ENCODE results near the gene TLR9.

Gene TLR9

DNA sequence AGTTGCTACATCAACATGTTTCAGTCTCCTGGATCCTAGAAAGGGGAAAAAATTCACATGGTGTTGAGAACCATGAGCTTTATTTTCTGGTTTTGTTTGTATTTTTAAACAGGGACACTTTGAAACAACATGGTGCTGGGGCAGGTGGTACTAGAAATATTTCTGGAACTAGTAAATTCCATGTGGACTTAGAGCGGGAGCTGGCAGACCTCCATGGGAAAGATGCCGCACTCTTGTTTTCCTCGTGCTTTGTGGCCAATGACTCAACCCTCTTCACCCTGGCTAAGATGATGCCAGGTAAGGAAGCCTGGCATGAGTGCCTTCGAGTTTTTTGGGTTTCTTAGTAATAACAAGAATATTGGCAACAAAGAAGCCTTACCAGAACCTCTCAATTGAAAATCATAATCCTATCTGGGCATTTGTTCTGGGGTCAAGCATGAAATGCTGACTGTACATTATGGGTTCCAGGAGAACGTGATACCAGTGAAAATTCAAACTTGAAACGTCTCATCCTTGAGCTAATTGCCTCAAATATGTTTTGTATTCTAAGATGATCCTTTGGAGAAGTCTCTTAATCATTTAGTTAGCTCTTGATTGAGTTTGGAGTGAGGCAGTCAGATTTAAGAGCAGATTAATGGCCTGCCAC lies 19.6 kb downstream of the TLR9 start:
- Histone ChIP-seq H3K36me3 (ENCODE audit: control insufficient read depth, insufficient read depth, low read length) (peaks cover 79% of the 10 kb centered on the region), H3K27me3 (replicated peaks; ENCODE audit: control insufficient read depth, insufficient read depth, low read length, poor library complexity, severe bottlenecking) (no peaks in the 10 kb centered on the region), H3K27ac (ENCODE audit: insufficient read depth, low read length, poor library complexity, severe bottlenecking) (no peak overlapping the region), H3K9me3 (ENCODE audit: control insufficient read depth, low read length) (no peaks in the 10 kb centered on the region), H3K4me3 (ENCODE audit: insufficient read depth, low read depth, low read length, poor library complexity, severe bottlenecking) (no peak overlapping the region), H3K4me1 (ENCODE audit: control insufficient read depth, insufficient read depth, low read length, poor library complexity, severe bottlenecking) (no peaks in the 10 kb centered on the region)
- DNase-seq, result no peak

DNA sequence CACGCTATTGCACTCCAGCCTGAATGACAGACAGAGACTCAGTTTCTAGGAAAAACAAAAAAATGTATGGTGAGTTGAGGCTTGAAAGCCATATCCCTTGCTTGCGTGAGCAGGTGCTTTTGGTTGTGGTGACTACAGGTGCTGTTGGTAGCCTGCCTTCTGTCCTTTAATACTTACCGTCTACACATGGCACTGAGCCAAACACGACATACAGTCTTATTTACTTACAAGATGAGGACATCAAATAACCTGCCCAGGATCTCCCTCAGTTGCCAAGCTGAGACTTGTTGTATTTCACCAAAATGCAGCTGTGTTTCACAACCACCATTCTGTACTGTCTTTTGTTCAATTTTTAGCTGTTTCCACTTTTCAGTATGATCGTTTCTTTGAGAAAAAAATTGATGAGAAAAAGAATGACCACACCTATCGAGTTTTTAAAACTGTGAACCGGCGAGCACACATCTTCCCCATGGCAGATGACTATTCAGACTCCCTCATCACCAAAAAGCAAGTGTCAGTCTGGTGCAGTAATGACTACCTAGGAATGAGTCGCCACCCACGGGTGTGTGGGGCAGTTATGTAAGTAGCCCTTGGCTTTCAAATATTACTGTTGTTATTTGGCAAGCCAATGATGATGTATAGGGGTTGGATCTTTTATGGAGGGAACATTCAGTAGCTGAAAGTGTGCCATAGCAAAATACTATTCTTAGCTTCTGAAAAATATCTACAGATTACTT lies 20.9 kb downstream of the TLR9 start:
- H3K36me3 ChIP-seq (ENCODE audit: control insufficient read depth, insufficient read depth, low read length), result peaks cover 70% of the 10 kb centered on the region
- no peak for DNase-seq
- H3K9me3 ChIP-seq (ENCODE audit: control insufficient read depth, low read length), result no peaks in the 10 kb centered on the region
- no peak overlapping the region for H3K27ac ChIP-seq (ENCODE audit: insufficient read depth, low read length, poor library complexity, severe bottlenecking)
- H3K27me3 ChIP-seq (replicated peaks; ENCODE audit: control insufficient read depth, insufficient read depth, low read length, poor library complexity, severe bottlenecking), result no peaks in the 10 kb centered on the region
- no peak overlapping the region for H3K4me3 ChIP-seq (ENCODE audit: insufficient read depth, low read depth, low read length, poor library complexity, severe bottlenecking)
- H3K4me1 ChIP-seq (ENCODE audit: control insufficient read depth, insufficient read depth, low read length, poor library complexity, severe bottlenecking), result peaks cover 2% of the 10 kb centered on the region

DNA sequence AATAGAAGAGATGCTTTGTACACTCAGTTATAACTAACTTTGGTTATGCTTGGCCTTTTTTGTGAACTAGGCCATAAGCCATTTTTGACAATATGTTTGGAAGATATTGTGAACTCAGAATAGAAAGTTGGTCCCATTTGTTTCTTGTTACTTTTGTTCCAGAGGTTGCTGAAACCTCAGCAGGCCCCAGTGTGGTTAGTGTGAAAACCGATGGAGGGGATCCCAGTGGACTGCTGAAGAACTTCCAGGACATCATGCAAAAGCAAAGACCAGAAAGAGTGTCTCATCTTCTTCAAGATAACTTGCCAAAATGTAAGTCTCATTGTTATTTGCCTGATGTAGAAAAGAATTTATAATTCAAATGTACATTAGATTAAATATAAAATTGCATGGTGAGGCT lies 21.7 kb downstream of the TLR9 start:
- Histone ChIP-seq H3K36me3 (ENCODE audit: control insufficient read depth, insufficient read depth, low read length) (peaks cover 62% of the 10 kb centered on the region), H3K9me3 (ENCODE audit: control insufficient read depth, low read length) (no peaks in the 10 kb centered on the region), H3K27ac (ENCODE audit: insufficient read depth, low read length, poor library complexity, severe bottlenecking) (no peak overlapping the region), H3K27me3 (replicated peaks; ENCODE audit: control insufficient read depth, insufficient read depth, low read length, poor library complexity, severe bottlenecking) (no peaks in the 10 kb centered on the region), H3K4me3 (ENCODE audit: insufficient read depth, low read depth, low read length, poor library complexity, severe bottlenecking) (no peak overlapping the region), H3K4me1 (ENCODE audit: control insufficient read depth, insufficient read depth, low read length, poor library complexity, severe bottlenecking) (peaks cover 10% of the 10 kb centered on the region)
- no peak for DNase-seq

DNA sequence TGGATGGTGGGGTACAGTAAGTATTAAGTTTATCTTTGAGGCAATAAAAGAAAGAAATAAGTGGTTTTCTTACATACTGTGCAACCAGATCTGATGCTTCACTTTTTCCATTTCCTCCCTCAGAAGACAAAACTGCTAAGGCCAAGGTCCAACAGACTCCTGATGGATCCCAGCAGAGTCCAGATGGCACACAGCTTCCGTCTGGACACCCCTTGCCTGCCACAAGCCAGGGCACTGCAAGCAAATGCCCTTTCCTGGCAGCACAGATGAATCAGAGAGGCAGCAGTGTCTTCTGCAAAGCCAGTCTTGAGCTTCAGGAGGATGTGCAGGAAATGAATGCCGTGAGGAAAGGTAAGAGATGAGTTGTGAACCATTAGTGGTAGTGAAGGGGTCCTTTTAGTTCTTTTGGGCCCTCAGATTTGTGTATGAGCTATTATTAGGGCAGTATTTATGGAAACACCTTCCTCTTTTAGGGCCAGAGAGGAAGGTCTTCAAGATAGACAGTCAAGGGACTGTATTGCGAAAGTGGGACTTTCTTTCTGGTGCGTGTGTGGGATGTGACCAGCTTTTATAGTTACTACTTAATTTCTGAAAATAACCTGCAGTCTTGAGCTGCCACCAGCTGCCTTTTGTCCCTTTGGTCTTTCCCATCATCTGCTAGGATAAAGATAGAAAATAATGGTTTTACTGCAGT lies 22.9 kb downstream of the TLR9 start:
- no peak overlapping the region for H3K27ac ChIP-seq (ENCODE audit: insufficient read depth, low read length, poor library complexity, severe bottlenecking)
- H3K9me3 ChIP-seq (ENCODE audit: control insufficient read depth, low read length), result no peaks in the 10 kb centered on the region
- peaks cover 15% of the 10 kb centered on the region for H3K4me1 ChIP-seq (ENCODE audit: control insufficient read depth, insufficient read depth, low read length, poor library complexity, severe bottlenecking)
- H3K4me3 ChIP-seq (ENCODE audit: insufficient read depth, low read depth, low read length, poor library complexity, severe bottlenecking), result no peak overlapping the region
- DNase-seq, result no peak
- H3K27me3 ChIP-seq (replicated peaks; ENCODE audit: control insufficient read depth, insufficient read depth, low read length, poor library complexity, severe bottlenecking), result no peaks in the 10 kb centered on the region
- peaks cover 54% of the 10 kb centered on the region for H3K36me3 ChIP-seq (ENCODE audit: control insufficient read depth, insufficient read depth, low read length)

GRCh38 chr3:52200981-52201679 lies 24.3 kb downstream of the TLR9 start:
- H3K36me3 ChIP-seq (ENCODE audit: control insufficient read depth, insufficient read depth, low read length), result peaks cover 47% of the 10 kb centered on the region
- no peak for DNase-seq
- H3K9me3 ChIP-seq (ENCODE audit: control insufficient read depth, low read length), result no peaks in the 10 kb centered on the region
- H3K27ac ChIP-seq (ENCODE audit: insufficient read depth, low read length, poor library complexity, severe bottlenecking), result no peak overlapping the region
- H3K4me3 ChIP-seq (ENCODE audit: insufficient read depth, low read depth, low read length, poor library complexity, severe bottlenecking), result no peak overlapping the region
- H3K4me1 ChIP-seq (ENCODE audit: control insufficient read depth, insufficient read depth, low read length, poor library complexity, severe bottlenecking), result peaks cover 24% of the 10 kb centered on the region
- no peaks in the 10 kb centered on the region for H3K27me3 ChIP-seq (replicated peaks; ENCODE audit: control insufficient read depth, insufficient read depth, low read length, poor library complexity, severe bottlenecking)

DNA sequence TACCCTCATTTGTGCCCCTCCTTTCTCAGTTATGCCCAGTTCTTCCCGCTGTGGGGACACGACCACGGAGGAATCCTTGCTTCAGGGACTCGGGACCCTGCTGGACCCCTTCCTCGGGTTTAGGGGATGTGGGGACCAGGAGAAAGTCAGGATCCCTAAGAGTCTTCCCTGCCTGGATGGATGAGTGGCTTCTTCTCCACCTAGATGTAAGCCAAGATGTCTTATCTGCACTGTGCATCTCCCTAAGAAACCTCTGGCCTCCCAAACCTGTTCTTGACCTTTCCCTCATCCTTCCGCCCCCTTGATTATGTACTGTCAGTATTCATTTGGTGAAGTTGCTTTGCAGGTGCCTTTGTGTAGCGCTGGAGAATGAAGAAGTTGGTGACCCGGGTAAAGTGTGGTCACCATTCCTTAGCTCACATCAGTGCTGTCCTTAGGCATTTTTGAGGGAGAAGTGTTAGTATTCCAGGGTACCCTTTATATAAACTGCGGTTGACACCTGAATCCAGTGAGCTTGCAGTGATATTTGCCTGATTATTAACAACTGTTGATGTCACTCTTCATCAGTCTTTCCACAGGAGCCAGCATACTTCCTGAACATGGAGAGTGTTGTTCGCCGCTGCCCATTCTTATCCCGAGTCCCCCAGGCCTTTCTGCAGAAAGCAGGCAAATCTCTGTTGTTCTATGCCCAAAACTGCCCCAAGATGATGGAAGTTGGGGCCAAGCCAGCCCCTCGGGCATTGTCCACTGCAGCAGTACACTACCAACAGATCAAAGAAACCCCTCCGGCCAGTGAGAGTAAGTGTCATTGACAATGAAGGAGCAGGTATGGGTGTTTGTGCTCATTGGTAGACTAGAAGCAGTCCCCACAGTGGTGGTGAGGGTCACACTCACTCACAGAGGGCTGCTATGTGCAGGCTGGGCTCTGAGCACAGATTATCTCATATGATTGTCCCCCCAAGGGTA lies 26.5 kb downstream of the TLR9 start:
- H3K36me3 ChIP-seq (ENCODE audit: control insufficient read depth, insufficient read depth, low read length), result peaks cover 25% of the 10 kb centered on the region
- H3K27ac ChIP-seq (ENCODE audit: insufficient read depth, low read length, poor library complexity, severe bottlenecking), result peak overlapping the region; percentile 90
- no peaks in the 10 kb centered on the region for H3K27me3 ChIP-seq (replicated peaks; ENCODE audit: control insufficient read depth, insufficient read depth, low read length, poor library complexity, severe bottlenecking)
- H3K4me3 ChIP-seq (ENCODE audit: insufficient read depth, low read depth, low read length, poor library complexity, severe bottlenecking), result peak overlapping the region; percentile 99
- DNase-seq, result no peak
- no peaks in the 10 kb centered on the region for H3K9me3 ChIP-seq (ENCODE audit: control insufficient read depth, low read length)
- H3K4me1 ChIP-seq (ENCODE audit: control insufficient read depth, insufficient read depth, low read length, poor library complexity, severe bottlenecking), result peaks cover 24% of the 10 kb centered on the region

- H3K4me3 ChIP-seq (ENCODE audit: insufficient read depth, low read depth, low read length, poor library complexity, severe bottlenecking), result peak within 1 kb of the TSS; percentile 99
These were observed 27.4 kb downstream of the TLR9 start, which contains the start of gene ALAS1 for GRCh38 chr3:52197842-52198625. Gene ALAS1, plus strand, starts transcription at chr3:52198160. Its CDS starts 1,082 bp downstream, at chr3:52199242.

GRCh38 chr3:52197499-52197841 lies 28.0 kb downstream of the TLR9 start:
- no peaks in the 10 kb centered on the region for H3K27me3 ChIP-seq (replicated peaks; ENCODE audit: control insufficient read depth, insufficient read depth, low read length, poor library complexity, severe bottlenecking)
- no peaks in the 10 kb centered on the region for H3K9me3 ChIP-seq (ENCODE audit: control insufficient read depth, low read length)
- H3K4me1 ChIP-seq (ENCODE audit: control insufficient read depth, insufficient read depth, low read length, poor library complexity, severe bottlenecking), result peaks cover 24% of the 10 kb centered on the region
- peak overlapping the region; percentile 99 for H3K4me3 ChIP-seq (ENCODE audit: insufficient read depth, low read depth, low read length, poor library complexity, severe bottlenecking)
- DNase-seq, result no peak
- peak overlapping the region; percentile 90 for H3K27ac ChIP-seq (ENCODE audit: insufficient read depth, low read length, poor library complexity, severe bottlenecking)
- peaks cover 10% of the 10 kb centered on the region for H3K36me3 ChIP-seq (ENCODE audit: control insufficient read depth, insufficient read depth, low read length)

More at GRCh38 chr3:52197842-52198625, 27.4 kb downstream of the TLR9 start, which contains the start of gene ALAS1:
- Histone ChIP-seq H3K36me3 (ENCODE audit: control insufficient read depth, insufficient read depth, low read length) (peaks cover 16% of the 10 kb centered on the region), H3K9me3 (ENCODE audit: control insufficient read depth, low read length) (no peaks in the 10 kb centered on the region), H3K4me1 (ENCODE audit: control insufficient read depth, insufficient read depth, low read length, poor library complexity, severe bottlenecking) (peaks cover 24% of the 10 kb centered on the region), H3K27me3 (replicated peaks; ENCODE audit: control insufficient read depth, insufficient read depth, low read length, poor library complexity, severe bottlenecking) (no peaks in the 10 kb centered on the region), H3K27ac (ENCODE audit: insufficient read depth, low read length, poor library complexity, severe bottlenecking) (peak within 1 kb of the TSS; percentile 90)
- DNase-seq, result peak; percentile 89 to 92 (median 91)

All from effector memory CD4-positive, alpha-beta T cell (primary cell).